Measurements from ENCODE around the gene CCDC24.

GRCh38 chr1:43985984-43986595 lies 5.3 kb upstream of the CCDC24 start:
- TF ChIP-seq, protein P1, sequence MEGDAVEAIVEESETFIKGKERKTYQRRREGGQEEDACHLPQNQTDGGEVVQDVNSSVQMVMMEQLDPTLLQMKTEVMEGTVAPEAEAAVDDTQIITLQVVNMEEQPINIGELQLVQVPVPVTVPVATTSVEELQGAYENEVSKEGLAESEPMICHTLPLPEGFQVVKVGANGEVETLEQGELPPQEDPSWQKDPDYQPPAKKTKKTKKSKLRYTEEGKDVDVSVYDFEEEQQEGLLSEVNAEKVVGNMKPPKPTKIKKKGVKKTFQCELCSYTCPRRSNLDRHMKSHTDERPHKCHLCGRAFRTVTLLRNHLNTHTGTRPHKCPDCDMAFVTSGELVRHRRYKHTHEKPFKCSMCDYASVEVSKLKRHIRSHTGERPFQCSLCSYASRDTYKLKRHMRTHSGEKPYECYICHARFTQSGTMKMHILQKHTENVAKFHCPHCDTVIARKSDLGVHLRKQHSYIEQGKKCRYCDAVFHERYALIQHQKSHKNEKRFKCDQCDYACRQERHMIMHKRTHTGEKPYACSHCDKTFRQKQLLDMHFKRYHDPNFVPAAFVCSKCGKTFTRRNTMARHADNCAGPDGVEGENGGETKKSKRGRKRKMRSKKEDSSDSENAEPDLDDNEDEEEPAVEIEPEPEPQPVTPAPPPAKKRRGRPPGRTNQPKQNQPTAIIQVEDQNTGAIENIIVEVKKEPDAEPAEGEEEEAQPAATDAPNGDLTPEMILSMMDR (IDR thresholded peaks at IDR 0.05; ENCODE audit: low read length), result no peak
- no peak for TF ChIP-seq EZH2 (optimal IDR thresholded peaks at IDR 0.05; ENCODE audit: low read depth, low read length)

Data from MM.1S (cell line).